Fibroblast of skin of left quadriceps (primary cell): ENCODE measurements around the gene SEMA4D.

ENCODE experiments used
- DNase-seq, 2 experiments: peaks; one replicate each; pipeline ENCODE4 v3.0.0-alpha.2; 2013; ENCODE audit warnings: low read depth in 2 of 2

SEMA4D gene

DNA sequence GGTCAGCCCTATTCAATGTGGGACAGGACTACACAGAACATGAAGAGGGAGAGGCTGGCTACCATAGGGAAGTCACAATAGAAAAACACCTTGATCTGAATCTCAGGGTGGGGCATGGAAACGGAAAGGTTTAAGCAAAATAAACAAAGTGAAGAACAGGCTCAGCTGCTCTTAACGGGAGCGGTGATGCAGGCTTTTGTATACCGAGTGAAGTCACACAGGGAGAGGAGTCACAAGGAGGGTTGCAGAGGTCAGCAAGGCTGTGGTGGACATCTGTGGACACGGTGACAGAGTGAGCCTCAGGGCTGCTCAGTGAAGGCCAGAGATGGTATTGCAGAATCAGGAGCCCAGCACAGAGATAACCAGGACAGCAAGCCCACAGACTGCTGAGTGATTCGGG lies 30.6 kb upstream of the SEMA4D start:
- no peak for DNase-seq

DNA sequence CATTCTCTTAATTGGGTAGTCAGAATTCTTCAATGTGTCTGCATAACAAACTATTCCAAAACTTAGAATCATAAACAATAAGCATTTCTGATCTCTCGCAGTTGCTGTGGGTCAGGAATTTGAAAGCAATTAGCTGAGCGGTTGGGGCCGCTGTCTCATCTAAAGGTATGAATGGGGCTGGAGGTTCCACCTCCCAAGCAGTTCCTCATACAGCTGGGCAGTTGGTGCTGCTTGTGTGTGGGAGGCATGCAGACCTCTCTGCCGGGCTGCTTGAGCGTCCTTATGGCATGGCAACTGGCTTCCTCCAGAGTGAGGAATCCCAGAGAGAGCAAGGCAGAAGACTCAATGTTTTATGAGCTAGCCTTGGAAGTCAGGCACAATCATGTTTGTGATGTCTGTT lies 30.2 kb upstream of the SEMA4D start:
- no peak for DNase-seq

DNA sequence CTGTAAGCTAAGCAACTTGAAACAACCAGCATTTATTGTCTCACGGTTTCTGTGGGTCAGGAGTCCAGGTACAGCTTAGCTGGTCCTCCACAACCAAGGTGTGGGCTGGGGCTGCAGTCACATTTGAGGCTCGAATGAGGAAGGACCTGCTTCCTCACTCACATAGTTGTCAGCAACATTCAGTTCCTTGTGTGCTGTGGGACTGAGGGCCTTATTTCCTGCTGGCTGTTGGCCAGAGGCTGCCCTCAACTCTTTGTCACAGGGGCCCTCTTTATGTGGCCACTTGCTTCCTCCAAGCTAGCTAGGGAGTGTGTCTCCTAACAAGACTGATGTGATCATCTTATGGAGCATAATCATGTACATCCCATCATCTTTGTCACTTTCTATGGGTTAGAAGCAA lies 29.2 kb upstream of the SEMA4D start:
- no peak for DNase-seq

DNA sequence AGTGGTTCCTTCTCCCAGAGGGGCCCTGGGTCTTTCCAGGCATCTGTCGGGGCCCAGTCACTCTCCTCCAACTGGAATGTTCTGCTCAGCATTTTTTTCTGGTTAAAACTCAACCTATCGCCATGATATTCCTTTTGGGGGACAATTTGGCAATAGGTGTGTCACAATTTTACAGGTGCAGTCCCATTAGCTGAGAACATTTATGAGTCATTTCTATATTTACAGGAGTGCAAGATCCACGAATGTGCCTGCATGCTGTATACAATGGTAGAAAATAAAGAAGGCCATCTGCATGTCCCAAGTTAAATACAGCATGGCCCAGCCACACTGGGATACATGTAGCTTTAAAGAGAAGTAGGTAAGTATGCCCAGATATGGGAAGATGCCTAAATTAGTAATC lies 28.8 kb upstream of the SEMA4D start:
- DNase-seq: no peak

DNA sequence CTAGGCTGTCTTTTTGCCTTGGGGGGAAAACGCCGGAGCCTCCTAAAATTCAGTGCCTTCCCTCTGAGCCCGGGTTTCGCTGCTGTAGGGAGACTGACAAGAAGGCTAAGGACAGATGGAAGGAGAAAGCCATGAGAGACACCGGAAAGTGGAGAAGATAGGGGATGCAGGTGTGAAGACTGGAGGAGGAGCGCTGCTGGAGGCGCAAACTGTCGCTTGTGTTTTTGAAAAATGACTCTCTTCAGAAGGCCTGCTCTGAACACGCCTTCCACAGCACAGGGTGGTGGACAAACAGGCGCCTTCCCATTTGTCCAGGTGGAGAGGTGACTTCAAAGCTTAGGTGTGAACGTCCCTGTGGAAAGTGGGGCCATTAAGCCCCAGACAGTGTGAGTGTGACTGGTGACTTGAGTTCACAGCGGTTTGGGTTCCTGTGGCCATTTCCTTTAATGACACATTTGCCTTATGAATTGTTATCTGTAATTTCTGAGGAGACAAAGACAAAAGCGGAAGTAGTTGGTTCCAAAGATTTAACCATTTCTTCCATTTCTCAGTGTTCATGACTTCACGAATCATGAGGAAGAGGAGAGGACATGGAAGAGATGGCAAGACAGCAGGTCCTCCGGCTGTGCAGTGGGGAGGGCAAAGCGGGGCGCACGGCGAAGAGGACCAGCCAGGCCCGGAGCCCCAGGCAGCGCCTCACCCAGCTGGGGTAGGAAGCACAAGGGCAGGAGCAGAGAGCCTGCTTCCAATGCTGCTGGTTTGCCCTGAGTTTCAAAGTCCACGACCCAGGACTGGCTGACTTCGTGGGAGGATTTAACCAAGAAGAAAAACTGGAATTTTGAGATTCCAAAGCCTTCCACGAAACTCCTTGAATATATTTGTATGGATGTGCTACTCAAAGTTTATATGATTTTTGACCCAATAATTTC lies 27.8 kb upstream of the SEMA4D start:
- no peak for DNase-seq

DNA sequence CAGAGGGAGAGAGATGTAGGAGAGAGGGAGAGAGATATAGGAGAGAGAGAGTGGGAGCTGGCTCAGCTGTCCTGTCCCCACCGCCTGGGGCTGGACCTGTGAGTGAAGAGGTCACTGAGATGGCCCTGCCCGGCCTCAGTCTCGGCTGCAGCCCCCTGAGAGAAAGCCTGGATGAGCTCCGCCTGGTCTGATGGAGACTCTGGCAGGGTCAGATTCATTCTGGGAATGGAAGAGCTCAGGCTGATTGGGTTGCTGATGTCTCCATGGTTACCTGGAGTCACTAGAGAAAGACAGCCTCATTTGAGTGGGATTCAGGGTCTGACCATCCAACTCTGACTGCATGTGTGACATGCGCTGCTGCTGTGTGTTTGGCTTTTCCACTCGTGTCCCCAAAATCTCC lies 27.1 kb upstream of the SEMA4D start:
- DNase-seq: no peak

DNA sequence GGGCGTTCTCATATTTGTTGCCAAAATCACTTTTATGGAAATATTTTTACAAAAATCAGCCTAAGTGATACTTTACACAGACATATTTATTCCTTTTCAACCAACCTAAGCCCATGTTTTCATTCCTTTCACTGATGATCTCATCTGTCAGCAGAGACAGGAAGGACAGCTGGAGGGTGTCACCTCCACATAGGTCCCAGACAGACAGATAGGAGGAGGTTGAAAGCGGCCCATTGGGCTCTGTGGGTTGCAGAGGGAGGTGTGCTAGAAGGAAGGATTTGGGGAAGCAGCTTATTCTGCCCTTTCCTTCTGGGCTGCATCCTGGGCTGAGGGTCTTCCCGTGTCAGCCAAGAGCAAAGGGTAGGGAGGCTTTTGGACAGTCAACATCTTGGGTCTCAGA lies 26.0 kb upstream of the SEMA4D start:
- no peak for DNase-seq

DNA sequence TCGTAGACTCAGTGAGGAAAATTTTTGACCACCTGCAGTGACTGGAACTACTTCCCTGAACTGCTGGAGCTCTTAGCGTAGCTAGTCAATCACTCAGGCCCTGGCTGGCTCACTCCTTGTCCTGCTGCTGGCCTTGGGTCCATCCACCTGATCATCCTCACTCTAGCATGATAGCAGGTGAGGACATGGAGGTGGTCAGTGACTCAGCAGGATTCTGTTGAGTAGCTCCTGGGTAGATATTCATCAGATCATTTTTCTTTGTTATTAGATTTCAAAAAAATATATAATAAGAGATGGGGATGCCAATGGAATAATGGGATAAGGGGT lies 25.0 kb upstream of the SEMA4D start:
- no peak for DNase-seq

DNA sequence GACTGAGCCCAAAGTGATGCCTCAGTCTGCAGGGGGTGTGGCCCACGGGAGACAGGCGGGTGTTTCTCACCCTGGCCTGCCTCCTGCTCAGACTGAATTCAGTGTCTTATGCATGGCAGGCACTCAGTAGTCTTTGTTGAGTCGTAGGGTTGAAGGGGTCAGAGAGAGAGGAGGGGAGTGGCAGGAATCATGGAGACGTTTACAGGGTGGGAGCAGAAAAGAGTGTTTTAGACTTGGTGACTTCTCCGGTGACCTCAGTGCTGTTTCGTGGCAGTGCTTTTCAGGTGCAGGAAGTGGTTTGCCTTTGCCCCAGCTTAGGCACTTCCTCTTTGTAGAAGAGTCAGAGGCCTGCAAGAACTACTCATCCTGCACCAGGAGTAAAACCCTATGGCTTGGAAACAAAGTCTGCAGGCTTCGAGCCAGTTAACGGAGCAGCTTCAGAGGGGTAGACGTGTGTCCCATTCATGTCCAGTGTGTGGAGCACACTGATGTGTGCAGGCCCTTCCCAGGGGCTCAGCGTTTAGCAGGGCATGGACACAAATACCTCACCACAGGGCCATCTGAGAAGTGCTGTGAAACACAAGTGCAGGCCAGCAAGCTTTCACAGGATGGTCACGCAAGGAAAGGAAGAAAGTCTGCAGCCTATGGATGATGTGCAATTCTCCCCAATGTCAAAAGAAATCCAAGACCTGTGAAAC lies 24.5 kb upstream of the SEMA4D start:
- DNase-seq: no peak

DNA sequence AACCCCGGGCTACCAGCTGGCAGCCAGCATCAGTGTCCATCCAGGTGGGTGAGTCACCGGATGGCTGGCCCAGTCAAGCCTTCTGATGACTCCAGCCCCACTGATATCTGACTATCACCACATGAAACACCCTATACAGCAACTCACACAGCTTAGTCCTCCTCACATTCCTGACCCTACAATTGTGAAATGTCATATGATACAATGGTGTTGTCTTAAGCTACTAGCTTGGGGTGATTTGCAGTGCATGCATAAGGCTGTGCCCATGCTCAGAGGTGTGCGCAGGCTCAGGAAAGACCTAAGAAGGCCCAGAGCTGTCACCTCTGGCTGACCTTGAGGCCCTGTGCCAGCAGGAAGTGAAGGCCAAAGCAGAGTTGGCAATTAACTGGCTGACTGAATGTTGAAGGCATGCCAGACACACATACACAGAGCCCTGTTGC lies 21.5 kb upstream of the SEMA4D start:
- DNase-seq: no peak

DNA sequence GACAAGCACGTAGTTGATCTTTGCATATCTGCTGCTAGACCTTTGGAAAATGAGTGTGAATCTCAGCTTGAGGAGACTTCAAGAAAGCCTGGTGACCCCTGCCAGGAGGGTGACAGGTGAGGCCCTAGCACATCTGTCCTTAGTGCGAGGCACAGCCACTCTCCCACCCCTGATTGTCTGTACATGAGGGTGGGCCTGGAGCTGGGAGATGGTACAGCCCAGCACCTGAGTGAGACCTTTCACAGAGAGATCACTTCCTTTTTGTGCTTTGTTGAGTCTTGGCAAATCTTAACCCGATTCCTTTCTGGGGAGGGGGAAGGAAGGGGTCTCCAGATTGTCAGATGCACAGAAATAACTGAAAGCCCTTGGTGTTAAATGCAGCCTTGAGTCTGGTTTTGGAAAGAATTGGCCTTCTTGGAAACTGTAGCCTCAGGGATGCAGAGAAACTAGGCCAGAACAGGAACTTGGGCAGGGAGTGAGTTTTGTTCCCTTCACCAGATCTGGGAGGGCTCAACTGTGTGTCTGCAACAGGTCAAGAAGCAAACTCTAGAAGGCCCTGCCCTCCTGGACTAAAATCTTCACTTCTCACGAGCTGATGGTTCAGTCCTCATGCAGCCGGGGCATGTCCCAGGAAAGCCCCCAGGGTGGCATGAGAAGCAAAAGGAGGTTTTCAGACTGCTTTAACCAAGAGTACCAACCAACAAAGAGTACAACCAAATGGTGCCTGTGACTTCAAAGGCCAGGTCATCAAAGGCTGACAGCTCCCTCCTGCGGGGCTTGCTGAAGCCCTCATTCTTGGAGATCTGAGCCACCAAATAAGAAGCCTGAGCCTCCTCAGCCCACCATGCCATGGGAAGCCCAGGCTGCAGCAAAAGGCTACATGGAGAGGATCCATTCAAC lies 20.8 kb upstream of the SEMA4D start:
- no peak for DNase-seq

DNA sequence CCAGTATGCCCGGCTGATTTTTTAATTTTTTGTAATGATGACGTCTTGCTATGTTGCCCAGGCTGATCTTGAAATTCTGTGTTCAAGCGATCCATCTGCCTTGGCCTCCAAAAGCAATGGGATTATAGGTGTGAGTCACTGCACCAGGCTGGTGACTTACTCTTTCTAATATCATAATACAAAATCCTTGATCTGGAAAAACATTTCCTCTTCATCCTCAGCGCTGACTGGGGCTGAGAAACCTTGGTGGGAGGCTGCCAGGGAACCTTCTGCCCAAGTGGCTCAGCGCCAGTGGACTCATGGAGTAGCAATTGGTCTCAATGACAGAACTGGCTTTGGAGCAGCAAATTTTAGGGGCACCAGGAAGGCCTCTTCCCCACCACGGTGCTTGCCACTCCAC lies 17.5 kb upstream of the SEMA4D start:
- DNase-seq: no peak

DNA sequence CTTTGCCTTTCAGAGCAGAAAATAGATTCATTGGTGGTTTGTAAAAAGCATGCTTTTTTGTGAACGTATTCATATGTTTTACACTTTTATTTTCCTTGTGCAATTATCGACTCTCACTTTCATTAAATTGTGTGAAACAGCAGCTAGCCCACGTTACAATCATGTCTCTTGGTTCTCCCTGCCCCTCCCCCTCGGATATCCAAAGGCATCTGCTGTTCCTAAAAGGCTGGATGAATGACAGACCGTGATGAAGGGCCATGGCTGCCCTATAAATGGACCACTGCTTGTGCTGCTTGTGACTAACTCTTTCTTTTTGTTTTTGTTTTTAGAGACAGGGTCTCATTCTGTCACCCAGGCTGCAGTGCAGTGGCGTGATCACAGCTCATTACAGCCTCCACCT lies 17.0 kb upstream of the SEMA4D start:
- no peak for DNase-seq

DNA sequence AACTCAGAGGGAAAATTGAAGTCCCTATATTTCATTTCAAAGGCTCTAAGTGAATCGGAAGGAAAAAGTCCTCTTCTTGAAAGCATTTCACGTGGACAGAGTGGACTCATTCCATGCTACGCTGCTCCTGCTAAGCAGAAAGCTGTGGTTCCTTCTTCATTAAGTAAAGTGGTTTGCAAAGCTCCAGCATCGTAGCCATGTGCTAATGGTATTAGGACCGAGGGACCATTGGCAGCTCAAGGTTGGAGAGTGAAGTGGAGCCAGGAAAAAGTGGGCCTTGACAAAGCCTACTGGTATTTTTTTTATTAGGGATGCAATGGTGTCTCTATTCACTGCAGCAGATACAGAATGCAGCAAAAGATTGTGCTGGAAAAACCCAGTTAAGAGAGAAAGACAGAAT lies 16.4 kb upstream of the SEMA4D start:
- DNase-seq: no peak

DNA sequence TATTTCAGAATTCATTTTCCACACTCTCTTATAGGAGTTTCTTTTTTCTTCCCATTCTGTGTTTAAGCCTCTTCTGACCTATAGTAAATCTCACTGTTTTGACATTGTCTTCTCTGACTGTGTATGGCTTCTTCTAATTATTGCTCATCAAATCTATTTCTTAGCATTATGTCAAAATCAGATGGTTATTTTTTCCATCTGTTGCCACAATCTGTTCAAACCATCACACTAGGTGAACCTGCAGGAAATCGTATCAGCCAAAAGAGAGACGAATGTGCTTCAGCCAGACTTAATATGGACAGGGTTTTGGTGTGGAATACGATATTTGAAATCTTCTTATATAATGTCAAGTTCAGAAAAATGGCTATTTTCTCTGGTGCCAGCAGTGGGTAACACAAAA lies 15.9 kb upstream of the SEMA4D start:
- no peak for DNase-seq

DNA sequence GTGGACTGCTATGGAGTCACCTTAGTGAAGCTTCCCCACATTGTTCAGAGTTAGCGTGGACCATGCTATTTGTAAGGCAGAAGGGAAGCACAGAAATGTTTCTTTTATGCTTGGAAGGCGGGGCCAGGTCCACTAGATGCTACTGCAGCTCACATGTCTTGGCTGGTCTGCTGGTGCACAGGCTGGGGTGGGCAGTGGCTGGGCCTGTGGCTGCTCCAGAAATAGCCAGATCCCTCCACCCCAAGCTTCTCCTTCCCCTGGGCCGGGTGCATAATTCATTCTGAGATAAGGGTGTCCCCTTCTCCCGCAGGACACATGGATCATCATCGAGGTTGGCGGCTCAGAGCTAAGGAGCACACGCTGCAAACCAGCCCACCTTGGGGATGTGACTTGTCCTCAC lies 14.5 kb upstream of the SEMA4D start:
- DNase-seq: no peak

DNA sequence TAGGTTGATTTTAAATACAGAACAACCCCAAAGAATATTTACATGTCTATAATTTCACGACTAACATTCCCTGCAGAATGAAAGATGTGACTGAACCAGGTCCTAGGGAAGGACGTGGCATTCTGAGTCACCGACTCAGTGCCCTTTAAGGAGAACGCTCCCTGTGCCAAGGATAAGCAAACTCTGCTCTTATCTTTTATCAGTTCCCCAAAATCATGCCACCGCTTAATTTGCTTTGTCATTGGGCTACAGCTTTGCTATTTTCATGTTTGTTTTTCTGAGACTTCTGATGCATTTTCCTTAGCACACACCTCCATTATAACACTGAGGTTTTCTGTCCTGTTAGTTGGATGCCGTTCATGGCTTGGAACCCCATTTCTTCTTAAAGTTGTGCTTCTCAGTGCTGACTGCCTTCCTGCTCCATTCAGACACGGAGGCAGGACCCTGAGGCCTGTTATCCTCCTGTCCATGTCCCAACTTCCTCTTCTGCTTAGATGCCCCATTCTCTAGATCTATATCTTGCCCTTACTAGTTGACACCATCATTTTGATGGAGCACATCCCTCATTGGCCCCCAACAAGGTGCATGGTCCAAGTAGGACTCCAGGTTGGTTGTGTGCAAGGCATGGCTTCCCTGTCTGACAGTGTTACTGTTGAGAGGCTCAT lies 11.2 kb upstream of the SEMA4D start:
- no peak for DNase-seq

DNA sequence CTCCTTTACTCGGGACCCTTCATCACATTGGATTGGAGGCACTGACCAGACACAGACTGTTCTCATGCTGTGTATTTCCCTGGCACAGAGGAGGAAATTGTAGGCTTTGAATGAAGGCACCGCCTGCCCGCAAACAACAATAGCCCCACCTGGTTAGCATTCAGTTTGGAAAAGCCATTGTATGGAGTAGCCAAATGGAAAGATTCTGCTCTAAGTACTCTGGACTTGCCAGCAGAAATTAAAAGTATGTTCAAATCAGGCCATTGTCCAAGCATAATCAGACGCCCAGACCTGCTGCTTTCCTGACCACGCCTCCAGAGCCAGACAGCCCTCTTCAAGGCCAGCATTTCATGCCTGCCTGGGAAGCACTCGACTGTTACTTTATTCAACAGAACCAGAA lies 8.0 kb upstream of the SEMA4D start:
- DNase-seq: no peak

DNA sequence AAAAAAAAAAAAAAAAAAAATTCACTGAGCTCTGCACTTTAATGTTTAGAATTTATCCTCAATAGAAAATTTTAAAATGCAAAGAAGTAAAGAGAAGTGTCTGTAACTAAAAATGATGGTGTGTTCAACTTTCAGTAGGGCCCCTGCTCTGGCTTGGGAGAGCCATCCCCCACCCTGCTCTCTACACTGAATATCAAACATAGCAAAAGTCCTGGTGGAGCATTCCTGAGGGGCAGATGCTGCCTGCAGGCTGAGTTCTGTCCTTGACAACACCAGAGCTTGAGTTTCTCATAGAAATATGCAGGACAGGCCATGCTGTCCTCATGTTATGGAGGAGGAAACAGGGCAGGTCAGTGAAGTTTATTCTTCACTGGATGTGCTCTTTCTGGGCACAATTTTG lies 7.1 kb upstream of the SEMA4D start:
- DNase-seq: no peak

DNA sequence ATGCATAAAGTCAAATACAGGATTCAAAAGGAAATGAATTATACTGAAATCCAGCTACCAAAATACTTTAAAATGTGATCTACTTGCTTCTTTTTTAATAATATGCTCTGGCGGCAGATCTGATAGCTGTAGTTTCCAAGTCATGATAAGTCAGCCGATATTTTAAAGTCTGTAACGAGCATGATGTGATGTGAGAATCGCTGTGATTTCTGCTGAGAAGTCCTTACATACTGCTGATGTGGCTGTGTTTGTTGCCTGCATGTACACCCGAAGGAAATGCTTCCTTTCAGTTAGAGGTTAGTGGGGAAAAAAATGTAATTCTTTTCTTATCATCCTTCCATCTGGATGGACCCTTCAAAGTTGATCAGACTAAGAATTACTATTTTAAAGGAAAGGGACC lies 4.8 kb upstream of the SEMA4D start:
- DNase-seq: no peak

DNA sequence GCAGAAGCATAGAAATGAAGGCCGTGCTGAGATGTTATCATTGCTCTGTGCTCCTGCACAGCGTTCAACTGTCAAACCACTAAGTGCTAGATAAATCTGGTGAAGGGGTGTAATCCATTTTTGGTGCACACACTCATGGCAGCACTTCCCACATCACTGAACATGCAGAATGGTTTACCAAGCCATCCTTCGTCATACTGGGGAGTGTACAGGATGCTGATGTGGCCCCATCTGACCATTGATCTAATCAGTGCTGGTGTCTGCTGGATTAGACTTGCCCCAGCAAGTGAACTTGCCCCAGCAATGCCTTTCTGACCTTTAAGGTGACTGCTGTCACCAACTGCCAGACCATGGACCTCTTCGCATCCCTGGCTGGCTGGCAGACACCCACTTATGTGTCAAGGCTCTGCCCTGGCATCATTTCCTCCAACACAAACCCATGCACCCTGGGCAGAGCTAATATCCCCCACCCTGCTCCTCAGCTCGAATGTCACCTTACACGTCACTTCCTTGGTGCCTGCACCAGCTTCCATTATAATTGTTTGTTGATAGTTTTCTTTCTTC lies 4.2 kb upstream of the SEMA4D start:
- no peak for DNase-seq
